MV-4-11 (cell line): ENCODE data around the gene GDPD4.

Experiments used
- DNase-seq: peaks from one replicate; lab custom pipeline; 2025; lab: John Stamatoyannopoulos, UW

The GDPD4 gene

DNA sequence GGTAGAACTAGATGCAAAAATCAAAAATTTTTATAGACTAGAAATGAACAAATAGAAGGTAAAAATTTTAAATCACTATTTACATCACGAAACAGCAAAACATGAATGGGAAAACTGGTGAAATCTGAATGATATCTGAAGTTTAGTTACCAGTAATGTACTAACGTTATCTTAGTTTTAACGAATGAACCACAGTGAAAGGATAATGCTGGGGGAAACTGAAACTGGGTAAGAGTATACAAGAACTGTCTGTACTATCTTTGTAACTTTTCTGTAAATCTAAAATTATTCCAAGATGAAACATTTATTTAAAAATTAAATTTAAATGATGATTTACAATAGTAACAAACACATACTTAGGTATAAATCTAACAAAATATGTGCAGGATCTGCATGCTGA is 7.4 kb downstream of the GDPD4 start:
- DNase-seq = no peak

DNA sequence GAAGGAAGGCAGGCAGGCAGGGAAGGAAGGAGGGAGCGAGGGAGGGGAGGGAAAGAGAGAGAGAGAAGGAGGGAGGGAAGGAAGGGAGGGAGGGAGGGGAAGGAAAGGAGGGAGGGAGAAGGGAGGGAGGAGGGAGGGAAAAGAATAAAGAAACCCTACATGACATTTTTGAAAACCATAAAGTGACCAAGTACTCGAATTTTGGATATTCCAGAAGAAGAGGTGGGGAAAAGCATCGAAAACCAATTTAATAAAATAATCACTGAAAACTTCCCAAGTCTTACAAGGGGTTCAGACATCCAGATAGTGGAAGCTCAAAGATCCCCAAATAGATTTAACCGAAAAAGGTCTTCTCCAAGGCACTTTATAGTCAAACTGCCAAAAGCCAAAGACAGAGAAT is 11.7 kb downstream of the GDPD4 start:
- DNase-seq = no peak

DNA sequence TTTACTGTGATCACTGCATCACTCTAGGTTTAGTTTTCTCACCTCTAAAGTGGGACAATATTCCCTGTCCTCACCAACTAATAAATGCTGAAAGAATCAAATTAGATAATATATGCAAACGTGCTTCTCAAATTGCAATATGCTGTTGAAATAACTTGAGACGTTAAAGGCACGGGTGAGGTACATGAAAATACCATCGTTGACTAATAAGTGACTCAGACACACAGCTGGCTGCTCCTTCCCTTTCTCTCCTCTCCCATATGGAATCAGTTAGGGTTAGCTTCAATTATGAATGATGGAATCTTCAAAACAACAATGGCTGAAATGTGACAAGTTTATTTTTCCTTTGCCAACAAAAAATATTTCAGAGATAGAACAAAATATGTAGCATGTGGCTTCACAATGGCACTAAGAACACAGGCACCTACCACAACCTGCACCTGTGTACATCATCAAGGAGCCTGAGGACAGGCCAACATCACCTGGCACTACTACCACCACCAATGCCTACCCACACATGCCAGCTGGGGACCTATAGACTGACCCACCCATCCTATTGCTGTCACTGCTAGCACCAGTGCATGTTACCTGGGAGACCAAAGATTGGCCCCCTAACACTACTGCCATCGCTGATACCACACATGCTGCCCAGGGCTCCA is 13.7 kb downstream of the GDPD4 start:
- peak; percentile 51 for DNase-seq

DNA sequence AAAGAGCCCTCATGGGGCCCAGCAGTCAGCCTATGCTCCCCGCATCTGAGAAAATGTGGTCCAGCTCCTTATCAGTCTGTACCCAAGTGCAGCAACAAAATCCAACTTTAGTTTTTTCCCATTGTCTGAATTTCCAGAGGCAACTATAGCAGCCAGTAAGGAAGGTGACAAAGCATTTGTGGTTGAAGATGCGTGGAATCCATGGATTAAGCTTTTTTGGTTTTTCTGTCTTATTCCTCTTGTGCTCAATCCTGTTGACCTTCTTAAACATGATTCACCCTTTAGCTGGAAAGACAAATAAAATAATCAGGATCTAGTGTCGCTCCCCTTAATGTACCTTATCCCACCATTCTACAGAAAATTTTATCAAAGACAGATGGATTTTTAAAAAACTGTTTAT is 14.3 kb downstream of the GDPD4 start:
- no peak for DNase-seq

DNA sequence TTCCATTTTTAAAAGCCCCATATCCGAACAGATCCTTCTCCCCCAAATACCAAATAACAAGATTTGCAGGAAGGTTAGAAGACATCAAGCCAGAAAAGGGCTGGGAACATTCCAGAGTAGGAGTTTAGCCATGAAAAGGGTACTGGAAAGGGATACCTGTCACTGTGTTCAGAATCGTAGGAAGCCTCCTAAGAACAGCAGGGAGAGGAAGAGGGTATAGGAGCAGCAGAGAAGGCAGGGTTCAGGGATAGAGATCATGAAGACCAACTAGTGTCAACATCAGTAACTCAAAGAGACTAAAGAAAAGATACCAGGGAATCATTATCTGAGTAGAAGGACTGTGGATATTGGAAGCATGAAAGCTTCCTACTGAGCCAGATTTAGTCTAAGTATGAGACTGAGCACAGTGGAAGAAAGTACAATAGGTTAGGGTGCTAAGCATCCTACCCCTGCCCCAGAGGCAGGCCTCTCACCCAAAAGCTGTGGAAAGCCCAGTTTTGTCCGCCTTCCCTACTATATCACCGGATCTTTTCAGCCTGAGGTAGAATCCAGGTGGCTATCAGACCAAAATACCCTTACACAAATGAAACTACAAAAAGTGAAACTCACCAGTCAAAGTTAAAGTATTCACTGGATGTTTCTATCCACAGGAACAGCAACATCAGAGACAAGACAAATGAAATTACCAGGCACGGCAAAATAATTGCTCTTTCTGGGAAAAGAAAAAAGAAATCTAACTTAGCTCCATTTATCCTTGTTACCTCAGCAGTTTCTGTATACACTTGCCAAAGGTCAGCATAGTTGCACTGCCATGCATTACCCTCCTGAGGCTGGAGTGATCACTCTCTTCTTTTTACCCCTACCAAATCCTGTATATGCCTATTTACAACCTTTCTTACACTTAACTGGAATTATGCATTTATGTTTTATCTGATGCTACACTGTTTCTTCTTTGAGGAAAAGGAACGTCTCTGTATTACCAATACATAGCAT is 16.7 kb downstream of the GDPD4 start:
- DNase-seq = no peak

DNA sequence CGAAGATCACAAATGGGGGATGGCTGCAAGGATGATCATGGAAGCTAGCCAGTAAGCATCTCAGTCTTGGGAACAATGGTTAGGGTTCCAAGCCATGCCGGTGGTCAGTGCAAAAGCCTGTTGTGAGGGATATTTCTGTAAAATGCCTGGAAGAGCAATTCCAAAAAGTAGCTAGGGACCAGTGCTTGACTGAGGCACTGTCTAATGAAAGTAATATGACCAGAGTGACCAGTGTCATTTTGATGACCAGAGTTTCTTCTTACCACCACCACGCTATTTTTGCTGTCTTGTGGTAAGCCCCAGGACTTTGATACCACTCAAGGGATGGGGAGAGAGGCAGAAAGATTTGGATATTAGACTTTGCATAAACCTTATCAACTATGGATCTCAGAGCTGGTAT is 18.4 kb downstream of the GDPD4 start:
- no peak for DNase-seq

DNA sequence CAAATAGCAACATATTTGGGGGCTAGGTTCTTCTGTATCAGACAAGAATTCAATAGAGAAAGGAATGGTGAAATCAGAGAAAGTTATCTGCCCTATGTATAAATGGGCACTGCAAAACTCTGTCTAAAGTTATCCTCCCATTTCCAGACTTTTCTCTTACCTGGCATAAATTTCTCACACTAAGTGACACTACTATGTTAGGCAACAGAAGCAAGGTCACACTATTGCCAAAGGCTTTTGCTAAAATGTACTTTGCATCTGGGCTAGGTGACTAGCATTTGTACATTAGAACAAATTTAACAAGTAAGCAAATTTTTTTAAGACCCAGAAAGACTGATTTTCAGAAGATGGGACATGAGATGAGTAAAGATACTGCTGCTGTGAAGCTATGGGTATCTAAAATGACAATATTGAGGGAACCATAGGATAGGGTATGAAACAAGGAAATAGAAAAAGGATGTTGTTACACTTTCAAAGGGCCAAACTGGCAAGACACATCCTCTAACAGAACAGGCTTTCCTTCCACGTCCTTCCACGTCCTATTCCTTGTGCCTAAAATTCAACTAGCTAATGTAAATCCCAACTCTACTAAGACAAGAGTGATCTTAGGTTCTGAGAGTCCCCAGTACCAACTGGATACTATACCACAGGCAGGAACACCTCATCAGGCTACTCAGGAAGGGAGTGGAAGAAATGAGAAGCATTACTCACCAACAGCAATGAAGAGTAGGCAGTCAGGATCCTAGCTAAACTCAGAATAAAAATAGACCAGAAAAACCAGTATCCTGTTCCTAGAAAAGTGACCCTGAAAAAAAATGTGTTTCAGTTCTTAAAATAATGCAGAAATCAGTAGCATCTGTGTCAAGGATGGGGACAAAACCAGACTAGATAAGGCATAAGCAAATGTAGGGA is 22.6 kb downstream of the GDPD4 start:
- DNase-seq = peak; percentile 91

DNA sequence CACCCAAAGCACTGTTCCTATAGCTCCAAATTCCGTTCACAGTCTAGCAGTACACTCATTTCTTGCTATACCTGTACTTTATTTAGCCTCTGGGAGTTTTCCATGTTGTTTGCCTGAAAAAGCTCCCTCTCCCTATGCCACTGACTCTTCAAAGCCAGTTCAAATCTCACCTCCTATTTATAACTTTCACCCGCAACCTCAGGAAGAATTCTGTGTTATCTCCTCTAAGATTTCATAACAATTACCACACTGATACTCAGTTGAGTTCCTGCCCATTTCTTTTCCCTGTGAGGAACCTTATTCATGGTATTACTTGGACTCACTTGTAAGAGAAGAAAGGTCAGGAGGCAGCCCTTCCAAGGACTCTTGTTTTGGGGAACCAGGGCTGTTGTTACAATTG is 25.2 kb downstream of the GDPD4 start:
- DNase-seq = peak; percentile 69

DNA sequence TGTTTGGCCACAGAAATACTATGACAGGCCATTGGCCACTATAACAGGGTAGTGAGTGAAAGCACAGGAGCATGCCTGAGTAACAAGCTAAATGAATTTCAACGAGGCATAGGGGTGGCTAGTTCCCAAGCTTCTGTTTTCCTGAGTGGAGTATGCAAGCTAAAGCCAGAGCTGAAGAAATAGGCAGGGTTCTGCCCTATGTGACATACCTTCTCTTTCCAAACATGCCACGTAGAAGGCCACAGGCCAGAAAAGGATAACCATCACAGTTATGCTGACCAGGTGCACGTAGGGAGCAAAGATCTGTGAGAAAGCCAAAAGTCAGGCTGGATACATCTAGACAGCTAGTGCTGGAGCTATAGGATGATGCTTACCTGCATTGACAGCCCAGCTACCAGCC is 30.6 kb downstream of the GDPD4 start:
- no peak for DNase-seq

DNA sequence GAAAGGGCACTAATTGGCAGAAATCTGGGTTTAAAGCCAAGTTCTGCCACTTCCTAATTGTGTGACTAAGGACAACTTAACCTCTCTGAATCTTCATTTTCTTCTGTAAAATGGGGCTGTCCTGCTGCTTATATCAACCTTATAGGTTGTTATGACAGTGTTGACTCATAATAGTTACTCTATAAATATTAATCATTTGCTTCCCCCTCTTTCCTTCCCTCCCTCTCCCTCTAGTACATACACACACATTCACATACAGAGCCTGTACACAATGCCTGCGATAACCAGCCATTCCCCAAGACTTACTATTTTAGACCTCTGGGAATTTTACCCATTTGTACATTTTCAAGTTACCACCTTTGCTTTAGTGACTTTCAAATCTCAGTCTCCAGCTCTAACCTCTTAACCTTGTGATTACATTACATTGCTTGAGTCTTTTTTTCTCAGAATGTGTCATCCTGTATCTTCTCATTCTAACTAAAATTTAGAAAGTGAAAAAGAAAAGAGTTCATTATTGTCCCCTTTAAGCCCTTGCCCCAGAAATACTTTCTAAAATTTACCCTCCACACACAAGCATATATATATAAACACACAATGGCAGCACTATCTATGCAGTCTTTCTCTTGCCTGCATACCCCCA is 31.9 kb downstream of the GDPD4 start:
- no peak for DNase-seq

DNA sequence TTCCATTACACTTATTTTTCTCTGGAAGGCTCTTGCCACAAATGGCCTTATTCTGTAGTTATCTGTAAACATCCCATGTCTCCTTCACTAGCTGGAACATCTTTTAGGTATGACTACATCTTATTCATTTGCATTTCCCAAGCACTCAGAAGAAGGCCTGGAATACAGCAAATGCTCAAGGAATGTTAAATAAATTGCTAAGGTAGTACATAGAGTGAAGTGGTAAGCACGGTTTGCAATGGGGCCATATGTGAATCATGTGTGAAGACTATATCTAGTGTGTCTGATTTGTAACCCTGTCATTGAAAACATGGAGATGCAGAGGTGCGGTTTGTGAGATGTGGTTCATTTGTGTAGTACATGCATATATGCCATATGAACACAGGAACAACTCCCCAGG is 33.5 kb downstream of the GDPD4 start:
- DNase-seq = no peak

DNA sequence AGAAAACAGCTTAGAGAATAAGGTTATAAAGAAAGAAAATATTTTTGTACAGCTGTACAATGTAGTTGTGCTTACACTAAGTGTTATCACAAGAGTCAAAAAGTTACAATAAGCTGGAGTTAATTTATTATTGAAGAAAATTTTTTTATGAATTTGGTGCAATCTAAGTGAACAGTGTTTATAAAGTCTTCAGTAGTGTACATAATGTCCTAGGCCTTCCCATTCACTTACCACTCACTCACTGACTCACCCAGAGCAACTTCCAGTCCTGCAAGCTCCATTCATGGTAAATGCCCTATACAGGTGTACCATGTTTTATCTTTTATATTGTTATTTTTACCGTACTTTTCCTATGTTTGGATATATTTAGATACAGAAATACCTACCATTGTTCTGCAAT is 34.7 kb downstream of the GDPD4 start:
- no peak for DNase-seq

DNA sequence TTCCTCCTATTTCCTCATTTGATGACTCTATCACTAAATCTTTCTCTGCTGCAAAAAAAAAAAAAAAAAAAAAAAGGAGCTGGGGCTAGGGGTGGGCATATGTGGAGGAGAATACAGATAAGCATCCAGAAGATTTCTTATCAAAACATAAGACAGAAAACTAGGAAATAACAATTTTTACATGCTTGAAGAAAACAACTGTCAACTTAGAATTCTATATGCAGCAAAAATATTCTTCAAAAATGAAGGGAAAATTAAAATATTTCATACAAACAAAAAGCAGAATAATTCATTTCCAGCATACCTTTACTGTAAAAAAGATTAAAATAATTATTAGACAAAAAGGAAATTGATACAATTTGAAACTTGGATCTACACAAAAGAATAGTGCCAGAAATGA is 38.7 kb downstream of the GDPD4 start:
- no peak for DNase-seq

DNA sequence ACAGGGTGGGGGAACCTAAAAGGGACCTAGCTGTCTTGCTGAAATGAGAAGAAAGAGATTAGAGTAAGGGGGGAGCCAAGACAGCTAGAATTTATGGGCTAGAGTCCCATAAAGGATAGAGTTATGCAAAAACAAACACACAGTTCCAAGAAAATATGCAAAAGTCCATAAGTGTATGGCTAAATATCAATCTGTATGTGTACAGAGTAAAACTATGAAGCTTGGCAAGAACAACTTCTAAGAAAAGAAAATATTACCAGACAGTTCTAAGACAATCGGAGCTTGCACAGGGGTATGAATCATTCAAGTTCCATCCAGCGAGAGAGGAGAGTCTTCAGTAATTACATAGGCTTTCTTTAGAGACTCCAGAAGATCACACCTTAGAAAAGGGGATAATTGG is 41.8 kb downstream of the GDPD4 start:
- no peak for DNase-seq

DNA sequence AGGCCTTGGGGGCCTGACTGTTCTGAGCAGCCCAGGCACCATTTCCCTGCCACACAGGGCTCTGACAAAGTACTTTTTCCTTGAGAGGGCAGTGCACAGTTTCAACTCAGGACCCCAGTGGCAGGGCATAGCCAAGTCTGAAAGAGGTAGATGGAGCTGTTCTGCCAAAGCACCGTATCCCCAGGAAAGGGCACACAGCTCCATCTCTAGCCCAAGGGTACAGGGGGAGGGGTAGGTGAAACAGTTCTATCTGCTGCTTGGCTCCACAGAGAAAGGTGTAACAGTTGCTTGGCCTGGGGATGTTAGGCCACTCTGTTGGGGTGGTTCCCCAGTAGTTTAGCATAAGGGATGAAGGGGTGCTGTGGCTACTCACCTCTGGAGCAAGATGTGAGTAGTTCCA is 47.8 kb downstream of the GDPD4 start:
- no peak for DNase-seq

DNA sequence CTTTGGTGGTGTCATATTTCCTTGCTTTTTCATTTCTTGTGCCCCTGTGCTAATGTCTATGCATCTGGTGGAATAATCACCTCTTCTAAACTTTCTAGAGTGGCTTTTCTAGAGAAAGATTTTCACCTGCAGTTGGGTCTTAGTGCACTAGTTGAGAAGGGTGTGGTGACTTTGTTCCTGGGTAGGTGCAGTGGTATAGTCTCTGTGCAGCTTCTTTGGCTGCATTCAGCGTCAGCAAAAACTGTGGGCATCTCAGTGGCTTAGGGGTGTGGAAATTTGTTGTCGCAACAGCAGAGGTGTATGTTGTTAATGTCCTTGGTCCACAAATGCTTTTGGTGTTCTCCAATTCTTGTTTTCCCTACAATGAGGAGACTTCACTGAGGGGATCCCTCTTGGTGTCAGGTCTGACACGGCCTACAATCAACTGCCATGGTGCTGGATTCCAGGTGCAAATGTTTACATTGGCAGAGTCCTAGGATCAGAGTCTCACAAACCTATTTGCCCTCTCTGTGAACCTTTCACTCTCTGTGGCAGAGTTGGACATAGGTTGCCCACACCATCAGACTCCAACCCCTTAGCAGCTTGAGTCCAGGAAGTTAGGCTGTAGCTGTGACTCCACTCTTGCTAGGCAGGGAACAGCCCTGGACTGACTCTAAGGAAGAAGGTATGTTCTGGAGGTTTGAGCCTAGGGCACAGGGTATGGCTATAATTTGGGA is 48.8 kb downstream of the GDPD4 start:
- DNase-seq = no peak

DNA sequence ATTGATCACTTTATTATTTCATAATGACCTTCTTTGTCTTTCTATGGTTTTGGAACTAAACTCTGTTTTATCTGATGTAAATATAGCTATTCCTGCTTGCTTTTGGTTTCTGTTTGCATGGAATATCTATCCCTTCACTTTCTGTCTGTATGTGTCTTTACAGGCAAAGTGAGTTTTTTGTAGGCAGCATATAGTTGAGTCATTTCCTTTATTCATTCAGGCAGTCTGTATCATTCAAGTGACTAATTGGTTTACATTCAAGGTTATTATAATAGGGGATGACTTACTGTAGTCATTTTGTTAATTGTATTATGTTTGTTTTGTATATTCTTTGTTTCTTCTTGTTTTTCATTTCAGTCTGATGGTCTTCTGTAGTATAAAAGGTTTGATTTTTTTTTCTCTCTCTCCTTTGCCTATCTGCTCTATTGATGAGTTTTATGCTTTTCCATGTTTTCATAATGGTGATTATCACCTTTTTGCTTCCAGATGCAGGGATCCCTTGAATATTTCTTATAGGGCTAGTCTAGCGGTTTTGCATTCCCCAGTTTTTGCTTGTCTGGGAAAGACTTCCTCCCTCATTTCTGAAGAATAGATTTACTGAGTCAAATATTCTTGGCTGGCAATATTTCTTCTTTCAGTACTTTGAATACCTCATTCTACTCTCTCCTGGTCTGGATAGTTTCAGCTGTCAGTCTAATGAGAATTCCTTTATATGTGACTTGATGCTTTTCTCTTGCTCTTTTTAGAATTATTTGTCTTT is 50.4 kb downstream of the GDPD4 start:
- no peak for DNase-seq

DNA sequence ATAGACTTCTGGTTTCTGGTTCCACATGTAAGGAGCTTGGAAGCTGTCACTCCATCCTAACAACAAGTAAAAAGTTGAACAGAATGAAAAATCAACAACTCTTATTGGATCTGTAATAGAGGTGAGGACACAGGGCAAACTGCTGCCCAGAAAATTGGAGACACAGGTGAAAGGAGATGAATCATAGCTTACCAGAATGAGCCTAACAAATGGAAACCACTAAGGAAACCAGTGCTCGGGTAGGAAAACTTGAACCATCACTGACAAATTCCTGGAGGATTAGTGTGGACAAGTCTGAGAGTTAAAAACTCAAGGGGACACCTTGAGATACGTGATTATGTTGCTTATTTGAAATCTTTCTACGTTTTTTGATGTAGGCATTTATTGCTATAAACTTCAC is 52.1 kb downstream of the GDPD4 start:
- DNase-seq = no peak

DNA sequence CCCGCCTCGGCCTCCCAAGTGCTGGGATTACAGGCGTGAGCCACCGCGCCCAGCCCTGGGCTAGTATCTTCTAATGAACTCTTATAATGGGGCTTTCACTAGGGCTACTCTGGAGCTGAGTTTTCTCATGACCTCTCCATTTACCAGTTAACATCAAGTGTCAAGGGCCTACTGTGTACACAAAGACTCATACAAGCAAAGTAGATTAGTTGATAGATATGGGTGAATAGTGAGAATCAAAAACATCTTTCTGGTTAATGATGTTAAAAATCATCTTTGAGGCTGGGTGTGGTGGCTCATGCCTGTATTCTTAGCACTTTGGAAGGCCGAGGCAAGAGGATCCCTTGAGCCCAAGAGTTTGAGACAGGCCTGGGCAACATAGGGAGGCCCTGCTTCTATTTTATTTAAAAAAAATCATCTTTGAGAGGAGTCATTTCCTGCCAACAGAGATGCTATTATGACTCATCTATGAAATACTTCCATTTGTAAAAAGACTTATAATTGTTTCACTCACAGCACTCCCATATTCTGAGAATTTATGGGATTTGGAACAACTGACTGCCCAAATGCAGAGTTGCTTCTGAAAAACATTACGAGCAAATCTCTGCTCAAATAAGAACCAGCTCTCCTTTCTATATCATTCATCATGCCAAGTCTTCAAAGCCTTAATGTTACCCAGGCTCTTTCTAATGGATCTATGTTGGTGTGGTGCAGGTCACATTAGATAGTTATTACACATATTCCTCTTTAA is 57.0 kb downstream of the GDPD4 start:
- DNase-seq = no peak

DNA sequence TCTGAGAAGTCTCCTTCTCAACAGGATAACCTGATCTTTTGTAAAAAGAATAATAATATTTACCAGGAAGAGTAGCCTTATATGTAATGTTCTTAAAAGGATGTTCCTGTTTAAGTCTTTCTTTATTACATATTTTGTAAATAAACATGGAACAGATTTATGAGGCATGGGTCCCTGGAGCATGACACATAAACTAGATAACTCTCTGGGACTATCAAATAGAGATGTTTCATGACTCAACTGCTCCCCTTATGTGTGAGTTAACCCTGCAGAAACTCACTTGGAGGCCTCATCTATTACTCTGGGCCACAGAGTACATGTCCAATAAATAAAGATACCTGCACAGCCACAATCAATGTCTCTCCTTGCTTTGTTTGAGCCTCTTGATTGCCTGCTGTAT is 64.6 kb downstream of the GDPD4 start:
- no peak for DNase-seq
